Coronary artery (tissue), 2 donors: ENCODE measurements around the gene SDK2.

ENCODE experiments used
- DNase-seq: peaks from one replicate; pipeline ENCODE4 v3.0.0-alpha.2; 2017; ENCODE audit warnings: low spot score
- H3K27ac ChIP-seq, 2 donors: fragments of 200-600 bp; sonication (generic); one replicate each; pipeline ENCODE4 v1.5.1; 2016 to 2019
- H3K4me3 ChIP-seq: fragments of 200-600 bp; sonication (generic); 2 replicates; pipeline ENCODE4 v1.5.1; 2016; ENCODE audit warnings: mild to moderate bottlenecking, moderate library complexity
- CTCF ChIP-seq: fragments of 200-600 bp; sonication (generic); IDR thresholded peaks from one replicate; pipeline ENCODE4 v1.5.1; 2019; ENCODE audit warnings: antibody characterized with exemption

SDK2 gene

GRCh38 chr17:73437826-73438225 lies 206.4 kb downstream of the SDK2 start:
- H3K4me3 ChIP-seq: no peak overlapping the region
- TF ChIP-seq CTCF: no peak
- H3K27ac ChIP-seq: no peak overlapping the region
- no peak for DNase-seq

- H3K4me3 ChIP-seq: no peak overlapping the region
- no peak overlapping the region for H3K27ac ChIP-seq
- no peak for DNase-seq
- no peak for TF ChIP-seq CTCF
Measured at GRCh38 chr17:73436954-73437353, 207.3 kb downstream of the SDK2 start.

GRCh38 chr17:73435412-73435811 lies 208.8 kb downstream of the SDK2 start:
- no peak for DNase-seq
- H3K27ac ChIP-seq: no peak overlapping the region
- H3K4me3 ChIP-seq: no peak overlapping the region
- TF ChIP-seq CTCF: no peak

GRCh38 chr17:73434154-73434553 lies 210.1 kb downstream of the SDK2 start:
- TF ChIP-seq CTCF: no peak
- no peak overlapping the region for H3K27ac ChIP-seq
- no peak for DNase-seq
- H3K4me3 ChIP-seq: no peak overlapping the region

- H3K27ac ChIP-seq: no peak overlapping the region
- H3K4me3 ChIP-seq: no peak overlapping the region
- DNase-seq: no peak
- no peak for TF ChIP-seq CTCF
Measured at GRCh38 chr17:73433501-73433900, 210.7 kb downstream of the SDK2 start.

GRCh38 chr17:73432624-73433190 lies 211.5 kb downstream of the SDK2 start:
- TF ChIP-seq CTCF: no peak
- Histone ChIP-seq H3K4me3 (no peak overlapping the region), H3K27ac (no peak overlapping the region)
- no peak for DNase-seq

GRCh38 chr17:73431401-73432205 lies 212.6 kb downstream of the SDK2 start:
- no peak overlapping the region for H3K4me3 ChIP-seq
- no peak for TF ChIP-seq CTCF
- no peak overlapping the region for H3K27ac ChIP-seq
- no peak for DNase-seq
